Gastrocnemius medialis (tissue), 4 donors: ENCODE data around the gene P2RX1.

Experiments used
- POLR2A ChIP-seq, 2 donors: fragments of 450-650 bp; IDR thresholded peaks; one replicate each; pipeline ENCODE4 v1.6.1; 2017; ENCODE audit warnings: antibody characterized with exemption in 2 of 2, mild to moderate bottlenecking in 2 of 2, moderate library complexity in 2 of 2
- TF ChIP-seq, protein P1 (sequence below), 5 experiments: fragments of 450-650 bp in 3 of 5; fragments of 200-600 bp in 2 of 5; sonication (generic) in 2 of 5; IDR thresholded peaks in 4 of 5; conservative IDR thresholded peaks in 1 of 5; 1 replicate in 4 of 5; 2 replicates in 1 of 5; pipeline ENCODE4 v1.5.1; 2016 to 2019; ENCODE audit warnings: antibody characterized with exemption in 5 of 5, mild to moderate bottlenecking in 3 of 5, moderate library complexity in 3 of 5

DNA sequence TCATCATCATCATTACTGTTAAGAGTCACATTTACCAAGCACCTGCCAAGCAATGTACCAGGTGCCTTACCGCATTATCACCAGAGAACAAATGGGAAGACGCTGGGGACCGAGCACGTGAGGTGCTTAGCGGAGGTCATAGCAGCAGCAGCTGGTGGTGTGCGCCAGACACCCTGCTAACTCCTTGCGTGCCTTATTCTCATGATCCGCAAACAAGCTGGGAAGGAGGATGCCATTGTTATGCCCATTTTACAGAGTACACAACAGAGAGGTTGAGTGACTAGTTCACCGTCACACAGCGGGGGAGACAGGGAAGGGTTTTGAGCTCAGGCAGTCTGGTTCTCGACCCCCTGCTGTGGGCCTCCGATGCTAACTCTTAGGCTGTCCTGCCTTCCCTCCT, 40.7 kb upstream of the P2RX1 start:
- TF ChIP-seq POLR2A (IDR thresholded peaks at IDR 0.05): no peak
- TF ChIP-seq, protein P1, sequence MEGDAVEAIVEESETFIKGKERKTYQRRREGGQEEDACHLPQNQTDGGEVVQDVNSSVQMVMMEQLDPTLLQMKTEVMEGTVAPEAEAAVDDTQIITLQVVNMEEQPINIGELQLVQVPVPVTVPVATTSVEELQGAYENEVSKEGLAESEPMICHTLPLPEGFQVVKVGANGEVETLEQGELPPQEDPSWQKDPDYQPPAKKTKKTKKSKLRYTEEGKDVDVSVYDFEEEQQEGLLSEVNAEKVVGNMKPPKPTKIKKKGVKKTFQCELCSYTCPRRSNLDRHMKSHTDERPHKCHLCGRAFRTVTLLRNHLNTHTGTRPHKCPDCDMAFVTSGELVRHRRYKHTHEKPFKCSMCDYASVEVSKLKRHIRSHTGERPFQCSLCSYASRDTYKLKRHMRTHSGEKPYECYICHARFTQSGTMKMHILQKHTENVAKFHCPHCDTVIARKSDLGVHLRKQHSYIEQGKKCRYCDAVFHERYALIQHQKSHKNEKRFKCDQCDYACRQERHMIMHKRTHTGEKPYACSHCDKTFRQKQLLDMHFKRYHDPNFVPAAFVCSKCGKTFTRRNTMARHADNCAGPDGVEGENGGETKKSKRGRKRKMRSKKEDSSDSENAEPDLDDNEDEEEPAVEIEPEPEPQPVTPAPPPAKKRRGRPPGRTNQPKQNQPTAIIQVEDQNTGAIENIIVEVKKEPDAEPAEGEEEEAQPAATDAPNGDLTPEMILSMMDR (IDR thresholded peaks at IDR 0.05 in 4 of 5, conservative IDR thresholded peaks at IDR 0.05 in 1 of 5): no peak
